IPS-NIHi7 (cell line): Measurements from ENCODE around the gene PDE7B.

ENCODE experiments used
- DNase-seq: peaks from one replicate; pipeline ENCODE4 v3.0.0; 2012; ENCODE audit warnings: mixed read lengths; ENCODE audit errors: extremely low spot score

The PDE7B gene

DNA sequence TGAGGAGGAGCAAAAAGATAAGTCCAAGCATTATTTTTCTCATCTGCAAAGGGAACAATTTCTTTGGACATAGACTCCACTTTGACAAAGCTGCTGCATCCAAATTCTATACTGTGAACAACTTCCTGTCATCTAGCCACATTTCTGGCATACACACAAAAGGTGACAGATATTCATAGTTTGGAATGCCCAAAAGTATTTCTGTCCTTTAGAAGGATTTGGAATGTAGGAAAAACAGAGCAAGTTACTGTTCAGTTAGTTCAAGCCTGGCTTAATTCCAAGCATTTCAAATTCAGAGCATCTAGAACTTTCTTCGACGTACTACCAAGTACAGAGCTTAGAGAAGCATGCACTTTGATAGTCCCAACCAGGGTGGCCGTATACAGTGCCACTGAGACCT lies 134.0 kb downstream of the PDE7B start:
- no peak for DNase-seq

DNA sequence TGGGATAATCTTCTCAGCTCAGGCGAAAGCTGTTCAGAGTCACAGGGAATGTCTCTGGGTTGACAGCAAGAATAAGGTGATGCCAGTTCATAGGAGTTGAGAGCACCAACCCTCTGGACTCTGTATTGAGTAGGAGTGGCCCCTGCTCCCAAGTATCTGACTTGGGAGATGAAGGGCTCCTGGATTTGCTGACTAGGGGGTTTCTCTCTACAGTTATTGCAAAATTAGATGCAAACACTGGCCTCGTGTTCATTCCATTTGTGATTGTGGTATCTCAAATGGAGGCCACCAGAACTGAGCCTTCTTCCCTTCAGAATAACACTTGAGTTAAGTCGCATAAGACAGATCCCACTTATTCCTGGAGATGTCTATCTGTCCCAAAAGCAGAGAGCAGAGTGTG lies 135.7 kb downstream of the PDE7B start:
- DNase-seq, result no peak

DNA sequence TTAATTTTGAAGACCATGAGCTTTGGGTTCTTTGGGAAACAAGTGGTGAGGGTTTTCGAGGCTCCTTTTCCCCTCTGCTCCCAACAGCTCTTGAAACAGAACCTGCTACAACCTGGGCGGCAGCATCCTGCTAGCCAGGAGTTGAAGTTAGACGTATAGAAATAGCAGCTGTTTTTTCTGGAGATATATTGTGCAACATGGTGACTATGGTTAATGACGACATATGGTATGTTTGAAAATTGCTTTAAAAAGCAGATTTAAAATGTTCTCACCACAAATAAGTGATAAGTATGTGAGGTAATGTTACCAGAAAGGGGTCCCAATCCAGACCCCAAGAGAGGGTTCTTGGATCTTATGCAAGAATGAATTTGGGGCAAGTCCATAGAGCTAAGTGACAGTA lies 138.9 kb downstream of the PDE7B start:
- DNase-seq, result no peak

DNA sequence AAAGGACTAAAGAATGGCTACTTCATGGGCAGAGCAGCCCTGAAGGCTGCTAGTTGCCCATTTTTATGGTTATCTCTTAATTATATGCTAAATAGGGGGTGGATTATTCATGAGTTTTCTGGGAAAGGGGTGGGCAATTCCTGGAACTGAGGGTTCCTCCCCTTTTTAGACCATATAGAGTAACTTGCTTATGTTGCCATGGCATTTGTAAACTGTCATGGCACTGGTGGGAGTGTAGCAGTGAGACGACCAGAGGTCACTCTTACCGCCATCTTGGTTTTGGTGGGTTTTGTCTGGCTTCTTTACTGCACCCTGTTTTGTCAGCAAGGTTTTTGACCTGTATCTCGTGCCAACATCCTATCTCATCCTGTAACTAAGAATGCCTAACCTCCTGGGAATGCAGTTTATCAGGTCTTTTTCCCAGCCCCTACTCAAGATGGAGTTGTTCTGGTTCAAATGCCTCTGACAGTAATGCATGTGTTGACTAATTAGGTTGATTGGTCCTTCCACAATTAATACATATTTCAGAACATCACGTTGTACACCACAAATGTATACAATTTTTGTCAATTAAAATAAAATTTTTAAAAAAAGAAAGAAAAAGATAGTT lies 139.5 kb downstream of the PDE7B start:
- no peak for DNase-seq

DNA sequence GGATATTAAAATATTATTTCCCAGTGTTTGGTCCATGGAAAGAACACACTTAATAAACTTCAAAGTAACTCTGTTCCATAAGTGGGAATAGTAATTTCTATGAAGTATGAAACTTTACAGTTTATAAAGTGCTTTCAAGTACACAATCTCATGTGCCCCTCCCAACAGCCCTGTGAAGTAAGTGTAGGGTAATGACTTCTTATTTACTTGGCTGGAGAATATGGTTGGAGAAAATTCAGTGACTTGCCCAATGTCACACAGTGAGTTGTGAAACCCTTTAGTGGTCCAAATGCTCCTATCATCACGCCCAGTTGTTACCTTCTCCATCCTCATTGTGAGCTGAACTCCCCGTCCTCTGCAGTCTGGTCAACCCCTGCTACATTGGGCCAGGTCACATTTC lies 141.2 kb downstream of the PDE7B start:
- no peak for DNase-seq

DNA sequence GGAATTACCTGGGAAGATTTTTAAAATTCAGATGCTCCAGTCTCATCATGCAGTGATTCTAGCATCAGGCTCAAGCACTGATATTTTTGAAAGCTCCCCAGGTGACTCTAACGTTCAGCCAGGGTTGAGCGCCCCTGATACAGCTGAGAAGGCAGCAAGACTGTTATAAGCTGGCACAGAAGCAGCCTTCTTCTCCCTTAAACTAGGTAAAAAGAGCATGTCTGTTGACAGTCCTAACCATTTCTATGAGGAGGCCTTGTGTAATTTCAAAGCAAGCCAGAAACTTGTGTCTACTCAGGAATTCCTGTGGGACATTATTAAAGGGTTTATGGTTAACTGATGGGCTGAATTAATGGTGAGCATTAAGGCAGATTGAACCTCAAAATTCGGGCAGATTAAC lies 141.9 kb downstream of the PDE7B start:
- no peak for DNase-seq

DNA sequence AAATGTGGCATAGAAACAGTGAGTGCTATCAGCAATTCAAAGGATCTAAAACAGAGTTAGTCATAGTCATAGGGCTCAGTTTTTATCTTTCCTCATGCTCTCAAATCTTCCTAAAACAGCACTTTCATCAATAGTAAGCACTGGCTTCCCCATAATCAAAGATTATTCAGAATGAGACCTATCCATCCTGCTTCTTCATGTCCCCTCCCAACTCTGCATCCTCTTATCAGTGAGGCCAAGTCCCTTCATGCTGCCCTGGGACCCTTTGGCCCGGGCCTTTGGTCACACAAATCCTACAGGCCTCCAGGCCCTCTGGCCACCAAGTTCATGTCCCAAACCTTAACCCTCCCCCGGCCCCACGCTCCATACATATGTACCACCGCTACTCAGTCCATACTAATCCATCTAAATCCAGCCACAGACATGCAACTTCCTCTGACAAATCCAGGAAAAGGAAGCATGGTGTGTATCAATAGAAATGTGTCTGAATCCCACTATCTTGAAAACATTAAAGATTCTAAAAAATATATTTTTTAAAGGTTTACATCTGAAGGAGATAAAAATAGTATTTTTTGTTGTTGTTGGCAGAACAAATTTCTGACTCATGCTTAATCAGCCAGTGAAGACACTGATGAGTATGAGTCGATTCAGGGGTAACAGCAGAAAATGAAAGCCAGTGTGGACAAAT lies 143.5 kb downstream of the PDE7B start:
- DNase-seq, result no peak

DNA sequence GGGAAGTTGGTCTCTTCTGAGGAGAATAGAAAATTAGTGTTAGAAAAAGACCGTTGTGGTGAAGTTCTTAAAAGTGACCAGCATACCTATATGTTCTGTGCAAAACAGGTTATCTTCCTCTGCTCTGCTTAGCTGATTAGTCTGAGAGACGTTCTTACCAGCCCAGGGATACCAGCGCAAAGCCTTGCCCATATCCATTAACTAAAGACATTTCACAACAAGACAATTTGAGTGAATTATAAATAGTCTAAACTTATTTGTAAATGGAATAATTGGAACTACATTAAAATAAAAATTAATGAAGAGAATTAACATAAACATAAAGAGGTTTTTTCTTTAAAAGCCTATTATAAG lies 144.0 kb downstream of the PDE7B start:
- DNase-seq, result no peak

DNA sequence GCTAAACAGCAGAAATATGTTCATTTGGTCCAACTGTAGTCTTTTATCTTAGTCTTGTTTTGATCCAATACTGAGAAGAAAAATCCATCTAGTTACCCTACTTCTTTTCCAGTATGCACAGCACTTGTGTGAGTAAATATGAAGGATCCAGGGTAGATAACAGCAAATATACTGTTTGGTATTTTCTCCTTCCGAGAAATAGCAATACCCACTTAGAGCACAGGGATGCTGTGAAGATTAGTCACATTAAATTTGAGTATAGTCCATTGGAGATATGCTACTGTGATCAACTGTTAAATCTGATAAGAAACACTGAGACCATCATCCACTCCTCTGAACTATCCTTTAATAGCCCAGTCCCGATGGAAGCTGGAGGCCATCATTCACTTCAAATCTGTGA lies 145.2 kb downstream of the PDE7B start:
- no peak for DNase-seq

DNA sequence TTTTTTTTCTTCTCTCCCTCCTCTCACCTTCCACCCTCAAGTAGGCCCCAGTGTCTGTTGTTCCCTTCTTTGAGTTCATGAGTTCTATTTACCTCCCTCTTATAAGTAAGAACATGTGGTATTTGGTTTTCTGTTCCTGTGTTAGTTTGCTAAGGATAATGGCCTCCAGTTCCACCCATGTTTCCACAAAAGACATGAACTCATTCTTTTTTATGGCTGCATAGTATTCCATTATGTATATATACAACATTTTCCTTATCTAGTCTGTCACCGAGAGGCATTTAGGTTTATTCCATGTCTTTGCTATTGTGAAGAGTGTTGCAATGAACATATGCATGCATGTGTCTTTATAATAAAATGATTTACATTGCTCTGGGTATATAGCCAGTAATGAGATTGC lies 147.9 kb downstream of the PDE7B start:
- DNase-seq, result no peak

DNA sequence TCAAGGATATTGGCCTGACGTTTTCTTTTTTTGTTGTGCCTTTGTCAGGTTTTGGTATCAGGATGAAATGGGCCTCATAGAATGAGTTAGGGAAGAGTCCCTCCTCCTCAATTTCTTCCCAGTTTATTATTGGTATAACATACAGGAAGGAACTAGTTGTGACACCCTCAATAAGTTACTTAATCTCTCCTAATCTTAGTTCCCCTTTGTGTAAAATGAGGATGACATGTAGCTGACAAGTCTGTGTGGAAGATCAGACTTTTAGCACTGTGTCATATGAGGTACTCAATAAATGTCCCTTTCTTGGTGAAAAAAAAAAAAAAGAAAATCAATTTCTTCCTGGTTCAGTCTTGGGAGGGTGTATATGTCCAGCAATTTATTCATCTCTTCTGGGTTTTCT lies 155.8 kb downstream of the PDE7B start:
- DNase-seq, result no peak

DNA sequence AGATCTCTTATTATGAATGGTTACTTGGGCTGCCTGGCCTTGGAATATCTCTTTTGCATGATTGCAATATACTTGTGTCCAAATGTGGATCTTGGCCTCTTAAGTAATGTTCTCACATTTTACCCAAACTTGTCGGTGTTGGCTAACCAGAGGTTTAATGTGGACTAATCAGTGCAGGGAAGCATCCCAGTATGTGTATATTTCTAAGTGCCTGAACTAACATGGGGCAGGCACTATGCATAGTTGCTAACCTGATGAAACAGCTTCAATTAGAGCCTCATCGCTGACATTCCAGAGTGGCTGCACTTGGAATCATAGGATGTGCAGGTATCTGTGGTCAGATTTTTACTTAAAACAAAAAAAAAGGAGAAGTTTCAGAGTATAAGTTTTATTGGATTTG lies 160.0 kb downstream of the PDE7B start:
- no peak for DNase-seq

DNA sequence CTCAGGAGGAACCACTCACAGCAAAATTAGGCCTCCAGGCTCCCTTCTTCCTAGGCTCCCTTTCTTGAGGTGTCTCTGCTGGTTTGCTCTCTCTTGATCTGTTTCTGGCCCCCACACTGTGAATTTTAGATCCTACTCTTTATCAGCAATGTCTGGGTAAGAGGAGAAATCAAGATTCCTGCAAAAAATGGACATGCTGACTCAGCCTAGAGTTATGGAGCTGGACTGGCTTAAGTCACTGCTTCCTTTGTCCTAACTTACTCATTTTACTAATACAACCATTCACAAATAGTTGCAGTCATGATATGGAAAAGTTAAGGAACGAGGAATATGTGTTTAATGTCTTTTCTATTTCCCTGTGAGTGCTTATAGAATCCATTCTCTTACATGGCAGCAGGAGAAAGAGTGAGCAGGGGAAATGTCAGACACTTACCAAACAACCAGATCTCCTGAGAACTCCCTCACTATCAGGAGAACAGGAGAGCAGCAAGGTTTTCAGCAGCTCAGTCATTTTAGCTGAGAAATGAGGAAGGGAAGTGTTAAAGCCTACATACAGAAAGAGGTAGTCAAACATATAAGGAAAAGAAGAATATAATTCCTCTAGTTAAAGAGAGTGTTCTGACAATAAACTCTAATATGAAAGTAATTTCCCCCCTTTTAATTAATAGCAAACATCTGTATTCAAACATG lies 160.8 kb downstream of the PDE7B start:
- no peak for DNase-seq

DNA sequence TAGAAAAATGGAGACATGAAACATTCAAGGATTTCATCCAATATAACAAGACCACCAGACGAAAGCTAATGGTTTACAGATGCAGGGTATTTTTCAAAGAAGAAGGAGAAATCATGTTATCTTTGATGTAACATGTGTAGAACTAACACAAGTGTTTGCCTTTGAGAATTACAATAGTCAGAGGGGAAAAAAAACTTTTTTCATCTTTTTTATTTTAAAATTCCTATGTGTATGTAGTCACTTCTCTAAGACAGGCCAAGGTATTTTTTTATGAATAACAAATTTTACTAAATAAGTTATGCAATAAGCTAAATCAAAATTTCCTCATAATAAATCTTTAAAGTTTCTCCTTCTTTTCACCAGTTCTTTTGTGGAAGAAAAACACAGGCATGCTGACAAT lies 161.4 kb downstream of the PDE7B start:
- DNase-seq, result no peak

DNA sequence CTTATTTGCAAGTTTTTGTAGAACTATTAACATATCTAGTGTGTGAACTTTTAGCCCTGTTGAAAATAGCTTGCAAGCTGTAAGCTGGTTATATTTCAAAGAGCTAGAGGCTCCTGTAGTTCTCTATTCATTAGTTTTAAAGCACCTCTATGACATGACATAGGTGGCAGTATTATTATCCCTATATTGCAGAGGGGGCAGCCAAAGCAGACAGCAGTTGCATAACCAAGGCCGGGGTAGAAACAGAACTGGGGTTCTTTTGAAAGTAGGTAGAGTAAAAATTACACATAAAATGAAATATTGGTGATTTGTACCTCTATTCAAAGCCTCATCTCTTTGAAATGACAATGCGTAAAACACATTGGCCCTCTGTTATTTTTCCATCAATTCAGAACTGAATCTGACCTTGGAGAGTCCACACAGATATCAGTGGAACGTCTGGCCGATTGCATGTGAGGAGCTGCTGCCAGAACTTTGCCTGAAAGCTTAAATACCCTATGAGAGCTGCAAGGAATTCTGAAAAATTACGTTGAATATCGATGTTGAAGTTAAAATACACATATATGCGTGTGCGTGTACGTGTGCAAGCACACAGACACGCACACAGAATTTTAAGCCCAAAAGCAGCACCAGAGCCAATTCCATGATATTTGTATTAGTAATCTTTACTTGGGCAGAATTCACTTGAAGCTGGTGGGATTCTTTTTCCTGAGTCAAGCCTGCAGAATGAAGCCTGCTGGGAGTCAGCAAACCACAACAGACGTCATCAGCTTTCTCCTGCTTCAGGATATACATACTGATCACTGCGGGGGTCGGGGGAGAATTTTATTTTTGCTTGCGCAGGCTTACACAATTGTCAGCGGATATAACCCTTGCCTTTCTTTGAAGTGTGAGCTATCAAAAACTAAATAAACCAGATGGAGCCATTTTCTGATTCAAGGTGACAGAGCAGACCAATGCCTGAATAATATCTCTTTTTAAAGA lies 163.2 kb downstream of the PDE7B start:
- no peak for DNase-seq

DNA sequence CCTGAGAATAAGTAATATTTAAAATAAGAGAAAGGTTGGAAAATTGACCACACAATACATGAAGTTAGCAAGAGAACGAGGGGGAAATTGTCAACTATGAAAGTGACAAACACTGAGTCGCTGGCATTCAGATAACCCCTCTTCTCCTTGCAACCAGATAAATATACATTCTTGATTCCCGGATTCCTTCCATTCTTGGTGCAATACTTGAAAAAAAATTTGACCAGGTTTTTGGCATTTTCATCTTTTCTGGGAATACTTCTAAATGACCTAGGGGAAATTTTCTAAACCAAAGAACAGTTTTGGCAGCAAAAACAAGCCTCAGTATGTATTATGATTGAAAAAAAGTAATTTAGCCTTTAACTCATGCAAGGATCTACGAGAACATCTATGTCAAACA lies 164.0 kb downstream of the PDE7B start:
- DNase-seq, result no peak

DNA sequence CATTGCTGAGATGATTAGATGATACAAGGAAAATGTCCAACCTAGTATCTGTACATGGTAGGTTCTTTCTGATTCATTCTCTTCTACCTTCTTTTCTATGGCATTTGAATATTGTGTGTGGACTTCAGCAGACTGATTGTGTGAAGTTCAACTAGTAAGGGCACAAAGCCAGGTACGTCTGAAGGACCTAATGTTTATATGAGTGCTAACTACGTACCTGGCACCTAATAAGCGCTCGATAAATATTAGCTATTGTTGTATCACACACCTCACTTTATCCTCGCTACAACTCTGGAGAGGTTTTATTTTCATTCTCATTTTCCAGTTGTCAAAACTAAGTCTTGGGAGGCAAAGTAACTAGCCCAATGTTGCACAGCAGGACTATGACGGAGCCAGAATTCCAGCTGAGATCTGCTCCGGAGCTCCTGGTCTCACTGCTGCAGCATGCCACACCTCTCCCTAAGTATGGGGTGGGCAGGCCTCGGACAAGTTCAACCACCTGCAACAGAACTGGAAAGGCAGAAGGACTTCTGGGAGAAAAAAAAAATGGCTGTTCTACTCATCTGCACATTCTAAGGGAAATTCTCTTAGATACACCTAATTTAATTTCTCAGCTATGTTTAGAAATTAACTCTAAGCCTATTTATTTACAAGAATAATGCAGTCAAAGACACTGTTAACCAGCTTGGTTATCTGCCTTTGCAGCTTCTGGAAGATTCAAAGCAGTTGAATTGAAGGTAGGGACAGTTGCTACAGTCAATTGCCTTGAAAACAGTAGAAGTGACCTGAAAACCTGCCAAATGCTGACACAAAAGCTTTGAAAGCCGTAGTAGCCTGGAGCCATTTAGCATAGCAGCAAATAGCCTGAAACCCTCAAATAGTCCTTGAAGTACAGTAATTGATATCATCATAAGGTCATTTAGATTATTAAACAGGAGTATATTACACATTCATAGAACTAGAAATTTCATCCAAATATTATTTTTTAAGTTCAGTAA lies 165.0 kb downstream of the PDE7B start:
- no peak for DNase-seq

DNA sequence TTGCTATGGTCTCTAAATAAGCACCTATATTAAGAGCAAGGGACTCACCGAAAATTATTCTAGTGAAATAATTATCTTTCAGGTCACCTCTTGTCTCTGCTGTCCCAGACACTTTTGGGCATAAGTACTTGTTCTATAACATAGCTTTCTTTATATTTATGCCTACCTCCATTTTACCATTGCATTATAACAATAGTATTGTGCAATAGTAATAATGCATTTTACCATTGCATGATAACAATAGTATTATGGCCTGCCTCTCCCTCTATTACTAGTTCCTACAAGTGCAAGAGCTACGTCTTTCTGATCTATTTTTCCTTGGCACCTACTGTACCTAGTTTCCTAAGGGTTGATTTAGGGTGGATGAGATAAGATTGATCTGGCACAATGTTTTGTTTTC lies 169.2 kb downstream of the PDE7B start:
- no peak for DNase-seq

DNA sequence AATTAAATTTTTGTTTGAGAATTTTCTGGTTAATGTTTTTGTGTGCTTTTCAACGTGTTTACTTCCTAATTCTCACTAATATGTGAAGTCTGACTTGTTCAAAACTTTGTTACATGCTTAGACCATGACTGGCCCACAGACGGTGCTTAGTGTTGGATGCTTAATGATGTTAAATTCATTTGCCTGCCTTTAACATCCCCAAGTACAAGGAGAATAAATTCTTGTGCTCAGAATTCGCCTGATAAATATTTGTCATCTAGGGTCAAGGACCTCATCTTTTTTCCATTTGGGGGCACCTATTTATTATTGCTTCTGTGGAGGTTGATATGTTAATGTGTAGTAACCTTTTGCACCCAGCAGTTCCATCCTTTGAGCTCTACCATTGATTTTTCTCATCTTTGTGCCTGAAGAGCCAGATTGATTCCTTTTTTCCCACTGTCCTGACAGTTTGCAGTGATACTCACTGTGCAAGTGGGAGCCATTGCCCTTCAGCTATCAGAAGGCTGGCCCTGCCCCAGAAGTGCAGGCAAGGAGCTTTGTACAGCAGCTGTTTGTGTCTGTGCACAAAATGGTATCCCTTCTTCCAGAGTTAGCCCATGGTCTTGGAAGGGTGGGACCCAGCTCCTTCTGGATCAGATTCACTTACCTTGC lies 170.8 kb downstream of the PDE7B start:
- DNase-seq, result no peak

DNA sequence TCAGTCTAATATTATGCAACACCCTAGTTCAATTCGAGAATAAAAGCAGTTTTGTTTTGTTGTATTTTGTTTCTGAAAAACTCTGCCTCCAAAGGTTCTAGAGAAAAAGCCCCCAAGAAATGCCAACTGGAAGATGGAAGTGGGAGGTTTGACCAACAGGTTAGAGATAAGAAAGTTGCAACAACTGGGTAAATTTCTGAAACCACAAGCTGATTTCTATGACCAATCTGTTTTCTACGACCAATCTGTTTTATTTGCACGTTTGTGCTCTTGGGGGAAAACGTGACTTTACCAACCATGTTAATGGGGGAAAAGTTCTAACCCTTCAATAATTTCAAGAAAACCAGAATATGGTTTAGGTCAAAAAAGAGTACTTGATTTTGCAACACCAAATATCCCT lies 173.2 kb downstream of the PDE7B start:
- DNase-seq, result no peak

DNA sequence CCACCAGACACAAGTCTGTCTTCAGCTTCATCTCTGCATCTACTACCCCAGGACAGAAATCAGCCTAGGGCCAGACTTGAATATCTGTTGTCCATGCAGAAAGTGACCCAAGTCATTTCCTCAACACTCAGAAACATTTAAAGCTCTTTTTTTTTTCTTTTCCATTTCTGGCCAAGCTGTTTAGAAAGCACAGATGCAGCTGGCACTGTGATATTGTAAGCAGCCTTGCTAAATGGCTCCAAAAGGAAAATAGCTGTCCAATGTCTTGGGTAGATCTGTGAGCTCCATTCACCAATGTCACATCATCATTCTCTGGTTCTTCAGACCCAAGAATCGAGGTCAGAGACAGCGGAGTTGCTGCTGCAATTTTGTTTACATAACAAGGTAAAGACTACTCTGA lies 174.2 kb downstream of the PDE7B start:
- no peak for DNase-seq
